NCI-H345 (cell line): ENCODE data around the gene NEBL.

Experiments used
- DNase-seq: peaks from one replicate; lab custom pipeline; 2025; lab: John Stamatoyannopoulos, UW

Gene NEBL

GRCh38 chr10:20778008-20778757 lies 118.9 kb downstream of the NEBL start:
- no peak for DNase-seq

GRCh38 chr10:20776384-20777118 lies 120.6 kb downstream of the NEBL start:
- no peak for DNase-seq

GRCh38 chr10:20771051-20771450 lies 126.1 kb downstream of the NEBL start:
- no peak for DNase-seq

- no peak for DNase-seq
Measured at GRCh38 chr10:20769481-20769880, 127.6 kb downstream of the NEBL start.

- DNase-seq: no peak
Measured at GRCh38 chr10:20768843-20769242, 128.3 kb downstream of the NEBL start.

- no peak for DNase-seq
Measured at GRCh38 chr10:20767028-20767427, 130.1 kb downstream of the NEBL start.

- no peak for DNase-seq
Measured at GRCh38 chr10:20765066-20765465, 132.0 kb downstream of the NEBL start.

GRCh38 chr10:20760460-20760859 lies 136.7 kb downstream of the NEBL start:
- DNase-seq: no peak

- DNase-seq: no peak
Measured at GRCh38 chr10:20748551-20748950, 148.6 kb downstream of the NEBL start.

GRCh38 chr10:20747782-20748181 lies 149.3 kb downstream of the NEBL start:
- no peak for DNase-seq

- DNase-seq: no peak
Measured at GRCh38 chr10:20746856-20747255, 150.3 kb downstream of the NEBL start.

GRCh38 chr10:20745556-20746375 lies 151.3 kb downstream of the NEBL start:
- DNase-seq: no peak

- no peak for DNase-seq
Measured at GRCh38 chr10:20744821-20745220, 152.3 kb downstream of the NEBL start.

- no peak for DNase-seq
Measured at GRCh38 chr10:20743942-20744341, 153.2 kb downstream of the NEBL start.

GRCh38 chr10:20742737-20743541 lies 154.2 kb downstream of the NEBL start:
- DNase-seq: no peak

- DNase-seq: no peak
Measured at GRCh38 chr10:20740120-20740519, 157.0 kb downstream of the NEBL start.

- no peak for DNase-seq
Measured at GRCh38 chr10:20737107-20737506, 160.0 kb downstream of the NEBL start.
